Left lobe of liver (tissue), 2 donors: Measurements from ENCODE around the gene ELAVL2. TPM values are rescaled to one million over a fixed set of nuclear protein-coding genes. Genes with fewer than 3 reads are reported as not detected.

Experiments used
- ATAC-seq: fragments of 200-7000 bp; cut with Tn5 transposase; one replicate; pipeline ENCODE4 v1.9.1; 2020; ENCODE audit warnings: mild to moderate bottlenecking, moderate library complexity
- DNase-seq: peaks from one replicate; pipeline ENCODE4 v3.0.0-alpha.2; 2020; ENCODE audit warnings: low spot score
- total RNA-seq: library from RNA; stranded (reverse); gene quantifications from one replicate; pipeline ENCODE4 v1.2.1, GENCODE V29; 2021
- donor health status: DM: no; HTN: no; CAD: no; lungs with moderate emphysema.
- donor health status: DM: no; HTN: yes; CAD: no.

Gene ELAVL2
- total RNA-seq, 1 donor from 2014 or later: 0.25 TPM

GRCh38 chr9:23822261-23823169 is 3.5 kb downstream of the ELAVL2 start:
- DNase-seq (no peak), ATAC-seq (no peak)

- DNase-seq (no peak), ATAC-seq (peak; percentile 25)
Measured at GRCh38 chr9:23821375-23822181, 4.5 kb downstream of the ELAVL2 start.

GRCh38 chr9:23820451-23821374 is 5.3 kb downstream of the ELAVL2 start:
- DNase-seq: no peak
- no peak for ATAC-seq

- no peak for DNase-seq
- ATAC-seq: no peak
Measured at GRCh38 chr9:23819403-23819802, 6.6 kb downstream of the ELAVL2 start.

GRCh38 chr9:23814243-23814642 is 11.8 kb downstream of the ELAVL2 start:
- ATAC-seq: no peak

GRCh38 chr9:23812673-23813072 is 13.4 kb downstream of the ELAVL2 start:
- ATAC-seq (no peak), DNase-seq (no peak)

More at GRCh38 chr9:23814243-23814642, 11.8 kb downstream of the ELAVL2 start:
- no peak for DNase-seq

- ATAC-seq (no peak), DNase-seq (no peak)
Measured at GRCh38 chr9:23811633-23812032, 14.4 kb downstream of the ELAVL2 start.

GRCh38 chr9:23803216-23803615 is 22.8 kb downstream of the ELAVL2 start:
- ATAC-seq: no peak
- no peak for DNase-seq

- ATAC-seq: no peak
Measured at GRCh38 chr9:23801523-23801922, 24.5 kb downstream of the ELAVL2 start.

GRCh38 chr9:23799521-23799920 is 26.5 kb downstream of the ELAVL2 start:
- ATAC-seq: no peak

More at GRCh38 chr9:23801523-23801922, 24.5 kb downstream of the ELAVL2 start:
- DNase-seq: no peak

GRCh38 chr9:23798325-23798724 is 27.7 kb downstream of the ELAVL2 start:
- DNase-seq (no peak), ATAC-seq (no peak)

More at GRCh38 chr9:23799521-23799920, 26.5 kb downstream of the ELAVL2 start:
- no peak for DNase-seq

GRCh38 chr9:23796209-23796608 is 29.8 kb downstream of the ELAVL2 start:
- ATAC-seq: no peak
- DNase-seq: no peak

GRCh38 chr9:23790351-23791260 is 35.4 kb downstream of the ELAVL2 start:
- DNase-seq: no peak

GRCh38 chr9:23789529-23790254 is 36.3 kb downstream of the ELAVL2 start:
- ATAC-seq (no peak), DNase-seq (no peak)

More at GRCh38 chr9:23790351-23791260, 35.4 kb downstream of the ELAVL2 start:
- ATAC-seq: no peak

- no peak for ATAC-seq
- no peak for DNase-seq
Measured at GRCh38 chr9:23784962-23785361, 41.1 kb downstream of the ELAVL2 start.

GRCh38 chr9:23783509-23783908 is 42.5 kb downstream of the ELAVL2 start:
- ATAC-seq (no peak), DNase-seq (no peak)

GRCh38 chr9:23779220-23779619 is 46.8 kb downstream of the ELAVL2 start:
- DNase-seq (no peak), ATAC-seq (no peak)

- ATAC-seq (no peak), DNase-seq (no peak)
Measured at GRCh38 chr9:23777328-23777727, 48.7 kb downstream of the ELAVL2 start.

GRCh38 chr9:23775549-23775948 is 50.5 kb downstream of the ELAVL2 start:
- ATAC-seq: no peak

More at GRCh38 chr9:23775549-23775948, 50.5 kb downstream of the ELAVL2 start:
- DNase-seq: no peak
